Endometrial microvascular endothelial cells (primary cell): ENCODE results near the gene CCDC8. TPM values are rescaled to one million over a fixed set of nuclear protein-coding genes. Genes with fewer than 3 reads are reported as not detected.
"Not testable (repeated sequence)": the region's sequence is repeated elsewhere in the genome, so short reads cannot be mapped to it uniquely, and the experiment has no call there.

Experiments
- in situ Hi-C: cut with HindIII; loops from 2 replicates; pipeline ENCODE4 v1.10.0; 2017; ENCODE audit warnings: low sequenced_read_pairs, low pct_unique_long_range_greater_than_20kb; ENCODE audit errors: inconsistent ontology term
- total RNA-seq: library from RNA; depleted of rRNA; stranded (reverse); fragments of >200 nt; gene quantifications from one replicate; pipeline ENCODE4 v1.2.3, GENCODE V29; 2015; ENCODE audit errors: inconsistent ontology term

Gene CCDC8
- total RNA-seq, 1 donor from 2014 or later, result 0.09 TPM

- in situ Hi-C loops, result no loop called here
Measured at GRCh38 chr19:46408664-46409039, 4.7 kb downstream of the CCDC8 start.

GRCh38 chr19:46407856-46408663, 5.3 kb downstream of the CCDC8 start:
- in situ Hi-C loops, result no loop called here

GRCh38 chr19:46406976-46407375, 6.4 kb downstream of the CCDC8 start:
- in situ Hi-C loops, result no loop called here

- in situ Hi-C loops, result no loop called here
Measured at GRCh38 chr19:46404753-46405468, 8.5 kb downstream of the CCDC8 start.

GRCh38 chr19:46404055-46404752, 9.2 kb downstream of the CCDC8 start:
- in situ Hi-C loops, result no loop called here

GRCh38 chr19:46402725-46403124, 10.6 kb downstream of the CCDC8 start:
- in situ Hi-C loops, result no loop called here

- in situ Hi-C loops, result not testable (repeated sequence)
Measured at GRCh38 chr19:46397801-46398479, 15.4 kb downstream of the CCDC8 start.

GRCh38 chr19:46394402-46394797, 19.0 kb downstream of the CCDC8 start:
- in situ Hi-C loops, result no loop called here

GRCh38 chr19:46393456-46394401, 19.6 kb downstream of the CCDC8 start:
- in situ Hi-C loops, result no loop called here

GRCh38 chr19:46392837-46393236, 20.5 kb downstream of the CCDC8 start:
- in situ Hi-C loops, result no loop called here

- in situ Hi-C loops, result no loop called here
Measured at GRCh38 chr19:46392252-46392801, 21.0 kb downstream of the CCDC8 start.

GRCh38 chr19:46391296-46392251, 21.8 kb downstream of the CCDC8 start:
- in situ Hi-C loops, result no loop called here

- in situ Hi-C loops, result no loop called here
Measured at GRCh38 chr19:46390866-46391265, 22.5 kb downstream of the CCDC8 start.

- in situ Hi-C loops, result no loop called here
Measured at GRCh38 chr19:46390121-46390858, 23.1 kb downstream of the CCDC8 start.

GRCh38 chr19:46388311-46389095, 24.9 kb downstream of the CCDC8 start:
- in situ Hi-C loops, result no loop called here
